H9 (cell line): ENCODE data around the gene SEL1L2. TPM values are rescaled to one million over a fixed set of nuclear protein-coding genes. Genes with fewer than 3 reads are reported as not detected.

ENCODE experiments used
- DNase-seq: peaks from one replicate; pipeline ENCODE4 v3.0.0-alpha.2; 2017
- H2AFZ ChIP-seq: one replicate; pipeline ENCODE4 v1.6.1; 2013; ENCODE audit warnings: mild to moderate bottlenecking, low read length, control low read depth, moderate library complexity
- H2AK5ac ChIP-seq: 2 replicates; pipeline ENCODE4 v1.6.1; 2013; ENCODE audit warnings: low read length, control low read depth, mixed read lengths; ENCODE audit not compliant: insufficient read length
- H2BK120ac ChIP-seq: one replicate; pipeline ENCODE4 v1.6.1; 2013; ENCODE audit warnings: low read depth, mild to moderate bottlenecking, low read length, control low read depth, inconsistent platforms; ENCODE audit not compliant: poor library complexity, severe bottlenecking
- H2BK12ac ChIP-seq: 2 replicates; pipeline ENCODE4 v1.6.1; 2013; ENCODE audit warnings: low read length, control low read depth, mixed read lengths, low read depth; ENCODE audit not compliant: insufficient read length
- H2BK15ac ChIP-seq: 2 replicates; pipeline ENCODE4 v1.6.1; 2013; ENCODE audit warnings: low read depth, low read length, control low read depth
- H2BK20ac ChIP-seq: one replicate; pipeline ENCODE4 v1.6.1; 2013; ENCODE audit warnings: low read depth, mild to moderate bottlenecking, low read length, control low read depth, inconsistent platforms; ENCODE audit not compliant: poor library complexity, severe bottlenecking
- H2BK5ac ChIP-seq: 2 replicates; pipeline ENCODE4 v1.6.1; 2013; ENCODE audit warnings: low read length, control low read depth, mixed read lengths; ENCODE audit not compliant: insufficient read length
- H3K14ac ChIP-seq: 2 replicates; pipeline ENCODE4 v1.6.1; 2013; ENCODE audit warnings: low read length, control low read depth; ENCODE audit not compliant: insufficient read depth
- H3K18ac ChIP-seq: 2 replicates; pipeline ENCODE4 v1.6.1; 2013; ENCODE audit warnings: low read depth, mild to moderate bottlenecking, mixed read lengths, low read length, control low read depth; ENCODE audit not compliant: insufficient read length
- H3K23ac ChIP-seq: 2 replicates; pipeline ENCODE4 v1.6.1; 2013; ENCODE audit warnings: low read length, control low read depth, mixed read lengths, low read depth; ENCODE audit not compliant: insufficient read length
- H3K23me2 ChIP-seq: 2 replicates; pipeline ENCODE4 v1.6.1; 2013; ENCODE audit warnings: low read depth, mild to moderate bottlenecking, mixed read lengths, low read length, control low read depth; ENCODE audit not compliant: insufficient read length, poor library complexity, severe bottlenecking
- H3K27ac ChIP-seq: 2 replicates; pipeline ENCODE4 v1.5.1; 2013; ENCODE audit warnings: low read length, control low read depth, mixed read lengths, low read depth; ENCODE audit not compliant: insufficient read length
- H3K27me3 ChIP-seq: 2 replicates; pipeline ENCODE4 v1.6.1; 2013; ENCODE audit warnings: low read length, control low read depth, inconsistent platforms; ENCODE audit not compliant: insufficient read depth
- H3K4ac ChIP-seq: 2 replicates; pipeline ENCODE4 v1.6.1; 2013; ENCODE audit warnings: low read depth, mild to moderate bottlenecking, control low read depth, inconsistent platforms, low read length, moderate library complexity
- H3K4me1 ChIP-seq: 2 replicates; pipeline ENCODE4 v1.6.1; 2013; ENCODE audit warnings: low read length, control low read depth, inconsistent platforms; ENCODE audit not compliant: insufficient read depth
- H3K4me2 ChIP-seq: 2 replicates; pipeline ENCODE4 v1.6.1; 2013; ENCODE audit warnings: low read length, control low read depth, mixed read lengths; ENCODE audit not compliant: insufficient read length, insufficient read depth
- H3K56ac ChIP-seq: 2 replicates; pipeline ENCODE4 v1.6.1; 2013; ENCODE audit warnings: low read depth, mild to moderate bottlenecking, mixed read lengths, low read length, control low read depth; ENCODE audit not compliant: insufficient read length
- H3K79me1 ChIP-seq: 2 replicates; pipeline ENCODE4 v1.6.1; 2013; ENCODE audit warnings: low read depth, mild to moderate bottlenecking, moderate library complexity, low read length, control low read depth, inconsistent platforms; ENCODE audit not compliant: insufficient read depth, poor library complexity, severe bottlenecking
- H3K79me2 ChIP-seq: 2 replicates; pipeline ENCODE4 v1.6.1; 2013; ENCODE audit warnings: low read length, control low read depth, inconsistent platforms; ENCODE audit not compliant: insufficient read depth
- H3K9ac ChIP-seq: 2 replicates; pipeline ENCODE4 v1.6.1; 2013; ENCODE audit warnings: low read length, control low read depth, mixed read lengths; ENCODE audit not compliant: insufficient read length; ENCODE audit errors: extremely low read depth
- H3K9me3 ChIP-seq: one replicate; pipeline ENCODE4 v1.6.1; 2013; ENCODE audit warnings: low read depth, low read length, inconsistent platforms; ENCODE audit not compliant: control insufficient read depth
- H3T11ph ChIP-seq: one replicate; pipeline ENCODE4 v1.6.1; 2013; ENCODE audit warnings: mild to moderate bottlenecking, low read length, control low read depth, inconsistent platforms
- H4K20me1 ChIP-seq: one replicate; pipeline ENCODE4 v1.6.1; 2013; ENCODE audit not compliant: control insufficient read depth, insufficient read length, insufficient read depth
- H4K5ac ChIP-seq: 2 replicates; pipeline ENCODE4 v1.6.1; 2013; ENCODE audit warnings: low read depth, mild to moderate bottlenecking, mixed read lengths, low read length, control low read depth; ENCODE audit not compliant: insufficient read length
- H4K8ac ChIP-seq: replicated peaks from 2 replicates; pipeline ENCODE4 v1.6.1; 2013; ENCODE audit warnings: low read length, control low read depth, mixed read lengths, low read depth; ENCODE audit not compliant: insufficient read length
- H4K91ac ChIP-seq: 2 replicates; pipeline ENCODE4 v1.6.1; 2013; ENCODE audit warnings: low read depth, mild to moderate bottlenecking, moderate library complexity, mixed read lengths, low read length, control low read depth; ENCODE audit not compliant: insufficient read length
- H3K27ac Mint-ChIP-seq, 3 experiments: 2 replicates in 2 of 3; 3 replicates in 1 of 3; pipeline ENCODE4 v1.8.0; 2020 to 2021; ENCODE audit warnings: mixed read lengths in 3 of 3, mild to moderate bottlenecking in 1 of 3, moderate library complexity in 1 of 3
- H3K27me3 Mint-ChIP-seq: 2 replicates; pipeline ENCODE4 v1.8.0; 2021; ENCODE audit warnings: low read depth, mild to moderate bottlenecking, moderate library complexity, mixed read lengths
- H3K36me3 Mint-ChIP-seq, 3 experiments: 2 replicates in 2 of 3; 3 replicates in 1 of 3; pipeline ENCODE4 v1.8.0; 2020 to 2021; ENCODE audit warnings: low read depth in 3 of 3, mixed read lengths in 3 of 3; ENCODE audit not compliant: insufficient read depth in 1 of 3
- H3K4me1 Mint-ChIP-seq, 2 experiments: 2 replicates each; pipeline ENCODE4 v1.8.0; 2020; ENCODE audit warnings: mixed read lengths in 2 of 2
- H3K4me3 Mint-ChIP-seq, 2 experiments: 2 replicates in 1 of 2; 3 replicates in 1 of 2; pipeline ENCODE4 v1.8.0; 2020 to 2021; ENCODE audit warnings: mild to moderate bottlenecking in 2 of 2, mixed read lengths in 2 of 2, moderate library complexity in 1 of 2
- H3K9me3 Mint-ChIP-seq, 2 experiments: 2 replicates in 1 of 2; 3 replicates in 1 of 2; pipeline ENCODE4 v1.8.0; 2020; ENCODE audit warnings: mild to moderate bottlenecking in 2 of 2, mixed read lengths in 2 of 2, moderate library complexity in 1 of 2
- CTCF ChIP-seq: fragments of 200-600 bp; sonication (generic); conservative IDR thresholded peaks from 3 replicates; pipeline ENCODE4 v1.8.0; 2021; ENCODE audit warnings: antibody characterized with exemption, mild to moderate bottlenecking
- WGBS: extraction: QIAGEN DNeasy Blood & Tissue Kit; methylation state at CpG from one replicate; pipeline ENCODE4 v1.1.7; 2013; ENCODE audit warnings: missing lambda C conversion rate, low lambda C conversion rate, mixed read lengths; ENCODE audit not compliant: insufficient read length; ENCODE audit errors: extremely low coverage; 5-methylcytosine and 5-hydroxymethylcytosine counted together
- total RNA-seq: library from RNA; stranded (reverse); gene quantifications from 2 replicates; pipeline ENCODE4 v1.2.1, GENCODE V29; 2021

Gene SEL1L2
- total RNA-seq, 1 experiment from 2014 or later: not detected

- no peak overlapping the region for H3K9ac ChIP-seq
- H3K4me2 ChIP-seq: no peak overlapping the region
- H3T11ph ChIP-seq: no peak overlapping the region
- H4K8ac ChIP-seq: no peak overlapping the region
- H3K14ac ChIP-seq: no peak overlapping the region
- H3K9me3 ChIP-seq: no peaks in the 10 kb centered on the region
- no peaks in the 10 kb centered on the region for H3K27me3 ChIP-seq
- H3K27ac Mint-ChIP-seq: no peak overlapping the region
- TF ChIP-seq CTCF: no peak
- no peaks in the 10 kb centered on the region for H3K27me3 Mint-ChIP-seq
- no peak overlapping the region for H4K5ac ChIP-seq
- H3K79me1 ChIP-seq: no peaks in the 10 kb centered on the region
- H3K4me1 Mint-ChIP-seq: peaks cover 8 to 9% of the 10 kb centered on the region in 2 experiments
- no peak overlapping the region for H3K56ac ChIP-seq
- no peaks in the 10 kb centered on the region for H4K20me1 ChIP-seq
- H4K91ac ChIP-seq: no peak overlapping the region
- H3K4me3 Mint-ChIP-seq: no peak overlapping the region
- no peak overlapping the region for H2BK15ac ChIP-seq
- DNase-seq: no peak
- H3K27ac ChIP-seq: no peak overlapping the region
- H2AFZ ChIP-seq: no peak overlapping the region
- no peaks in the 10 kb centered on the region for H3K79me2 ChIP-seq
- no peak overlapping the region for H3K4ac ChIP-seq
- no CpG with 5 or more reads among the region's 4 CpGs for WGBS
- H3K9me3 Mint-ChIP-seq: no peaks in the 10 kb centered on the region
- no peak overlapping the region for H2BK20ac ChIP-seq
- no peak overlapping the region for H3K18ac ChIP-seq
- H2BK12ac ChIP-seq: no peak overlapping the region
- no peak overlapping the region for H3K23ac ChIP-seq
- no peaks in the 10 kb centered on the region for H3K4me1 ChIP-seq
- H2BK5ac ChIP-seq: no peak overlapping the region
- H2BK120ac ChIP-seq: no peak overlapping the region
- H2AK5ac ChIP-seq: no peak overlapping the region
- no peaks in the 10 kb centered on the region for H3K23me2 ChIP-seq
- no peaks in the 10 kb centered on the region for H3K36me3 Mint-ChIP-seq
Measured at GRCh38 chr20:13856354-13856753, 134.1 kb downstream of the SEL1L2 start.
